Measurements from ENCODE around the gene MLIP. TPM values are rescaled to one million over a fixed set of nuclear protein-coding genes. Genes with fewer than 3 reads are reported as not detected.

The MLIP gene
- total and polyA plus RNA-seq, 4 donors: 2.0 to 6.0 (median 3.2) TPM

- DNase-seq (ENCODE audit: low spot score): no peak
- no peaks in the 10 kb centered on the region for H3K4me1 ChIP-seq (ENCODE audit: control insufficient read depth in 4 of 4, insufficient read depth in 4 of 4, low read length in 3 of 4)
- no peak overlapping the region for H3K4me3 ChIP-seq (ENCODE audit: low read depth in 1 of 3, low read length in 3 of 3)
- no peak overlapping the region for H3K27ac ChIP-seq (ENCODE audit: low read depth in 1 of 2, low read length in 2 of 2)
- H3K36me3 ChIP-seq (ENCODE audit: control insufficient read depth in 4 of 4, insufficient read depth in 3 of 4, low read depth in 1 of 4, low read length in 3 of 4): no peaks in the 10 kb centered on the region
- TF ChIP-seq TAF1 (conservative IDR thresholded peaks at IDR 0.05) (no peak), REST (IDR thresholded peaks at IDR 0.05) (no peak), ZBTB33 (IDR thresholded peaks at IDR 0.05) (no peak), ATF3 (IDR thresholded peaks at IDR 0.05) (no peak), RAD21 (IDR thresholded peaks at IDR 0.05) (no peak), FOXA1 (IDR thresholded peaks at IDR 0.05) (no peak), HNF4G (IDR thresholded peaks at IDR 0.05) (no peak), MAX (IDR thresholded peaks at IDR 0.05) (no peak), YY1 (IDR thresholded peaks at IDR 0.05) (no peak), HNF4A (conservative IDR thresholded peaks at IDR 0.05) (no peak), NR2F2 (IDR thresholded peaks at IDR 0.05) (no peak), JUND (IDR thresholded peaks at IDR 0.05) (no peak), EGR1 (IDR thresholded peaks at IDR 0.05; ENCODE audit: low read depth in 2 of 2) (no peak), RXRA (IDR thresholded peaks at IDR 0.05) (no peak), SP1 (IDR thresholded peaks at IDR 0.05) (no peak), CTCF (IDR thresholded peaks at IDR 0.05; ENCODE audit: low read depth, low read length, missing input control) (no peak)
- no peaks in the 10 kb centered on the region for H3K27me3 ChIP-seq (ENCODE audit: control insufficient read depth in 4 of 4, insufficient read depth in 4 of 4, low read length in 3 of 4)
- 85% methylated on average over 1 of the region's 1 CpG for WGBS
- no peak overlapping the region for H3K9ac ChIP-seq (ENCODE audit: low read depth in 1 of 2, low read length in 2 of 2)
- no peaks in the 10 kb centered on the region for H3K9me3 ChIP-seq (ENCODE audit: control insufficient read depth in 4 of 4, low read length in 3 of 4)
Measured at GRCh38 chr6:54112151-54112650, 958 bp downstream of the MLIP start.

- H3K4me1 ChIP-seq (ENCODE audit: control insufficient read depth in 4 of 4, insufficient read depth in 4 of 4, low read length in 3 of 4): no peaks in the 10 kb centered on the region
- no peaks in the 10 kb centered on the region for H3K27me3 ChIP-seq (ENCODE audit: control insufficient read depth in 4 of 4, insufficient read depth in 4 of 4, low read length in 3 of 4)
- H3K9me3 ChIP-seq (ENCODE audit: control insufficient read depth in 4 of 4, low read length in 3 of 4): no peaks in the 10 kb centered on the region
- no peak for DNase-seq (ENCODE audit: low spot score)
- H3K9ac ChIP-seq (ENCODE audit: low read depth in 1 of 2, low read length in 2 of 2): no peak overlapping the region
- H3K27ac ChIP-seq (ENCODE audit: low read depth in 1 of 2, low read length in 2 of 2): no peak overlapping the region
- WGBS: 95% methylated on average over 1 of the region's 1 CpG
- H3K4me3 ChIP-seq (ENCODE audit: low read depth in 1 of 3, low read length in 3 of 3): no peak overlapping the region
- H3K36me3 ChIP-seq (ENCODE audit: control insufficient read depth in 4 of 4, insufficient read depth in 3 of 4, low read depth in 1 of 4, low read length in 3 of 4): no peaks in the 10 kb centered on the region
- no peak for TF ChIP-seq YY1 (IDR thresholded peaks at IDR 0.05)
- TF ChIP-seq EGR1 (IDR thresholded peaks at IDR 0.05; ENCODE audit: low read depth in 2 of 2): no peak
- no peak for TF ChIP-seq RXRA (IDR thresholded peaks at IDR 0.05)
- TF ChIP-seq ATF3 (IDR thresholded peaks at IDR 0.05): no peak
- no peak for TF ChIP-seq CTCF (IDR thresholded peaks at IDR 0.05; ENCODE audit: low read depth, low read length, missing input control)
- no peak for TF ChIP-seq HNF4A (conservative IDR thresholded peaks at IDR 0.05)
- TF ChIP-seq TAF1 (conservative IDR thresholded peaks at IDR 0.05): no peak
- no peak for TF ChIP-seq NR2F2 (IDR thresholded peaks at IDR 0.05)
- TF ChIP-seq SP1 (IDR thresholded peaks at IDR 0.05): no peak
- TF ChIP-seq FOXA1 (IDR thresholded peaks at IDR 0.05): no peak
- no peak for TF ChIP-seq HNF4G (IDR thresholded peaks at IDR 0.05)
- TF ChIP-seq MAX (IDR thresholded peaks at IDR 0.05): no peak
- TF ChIP-seq FOXA2 (IDR thresholded peaks at IDR 0.05): no peak
- TF ChIP-seq JUND (IDR thresholded peaks at IDR 0.05): no peak
- TF ChIP-seq RAD21 (IDR thresholded peaks at IDR 0.05): no peak
- no peak for TF ChIP-seq ZBTB33 (IDR thresholded peaks at IDR 0.05)
Measured at GRCh38 chr6:54114991-54115390, 3.7 kb downstream of the MLIP start.
